ENCODE measurements around the gene LARP7.

DNA sequence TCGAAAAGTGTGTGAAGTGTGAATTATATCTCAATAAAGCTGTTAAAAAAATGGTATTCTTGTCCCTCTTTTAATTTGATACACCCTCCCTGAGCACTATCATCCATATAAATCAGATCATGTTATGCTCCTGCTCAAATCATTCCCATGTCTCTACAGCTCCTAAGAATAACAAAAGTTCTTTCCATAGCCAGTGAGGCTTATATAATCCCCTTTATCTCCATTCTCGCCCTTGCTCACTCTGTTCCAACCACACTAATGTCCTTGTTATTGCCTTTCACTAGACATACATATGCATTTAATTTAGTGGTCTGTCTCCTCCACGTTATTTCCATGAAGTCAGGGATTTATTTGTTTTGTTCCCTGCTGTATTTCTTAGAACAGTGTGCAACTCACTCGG, 10.7 kb upstream of the LARP7 start:
- TF ChIP-seq POLR2A (IDR thresholded peaks at IDR 0.05; ENCODE audit: low read depth, low read length) (no peak), POLR2AphosphoS5 (IDR thresholded peaks at IDR 0.05; ENCODE audit: low read depth, low read length) (no peak), SPI1 (IDR thresholded peaks at IDR 0.05; ENCODE audit: low read depth, low read length) (no peak)
